Stimulated activated CD4-positive, alpha-beta T cell treated with anti-CD3 and anti-CD28 coated beads, Interleukin-12 subunit alpha, Interleukin-12 subunit beta, amount 100 ng/mL, for 24 hours (primary cell): ENCODE data around the gene WWP2.
"Not testable (repeated sequence)": the region's sequence is repeated elsewhere in the genome, so short reads cannot be mapped to it uniquely, and the experiment has no call there.

Experiments
- DNase-seq, 2 experiments: peaks; one replicate each; pipeline ENCODE4 v3.0.0-alpha.2; 2020; ENCODE audit warnings: low read depth in 2 of 2

The WWP2 gene

GRCh38 chr16:69745959-69746358, 16.2 kb upstream of the WWP2 start:
- no peak for DNase-seq

GRCh38 chr16:69747115-69747514, 15.0 kb upstream of the WWP2 start:
- no peak for DNase-seq

- DNase-seq, result no peak
Measured at GRCh38 chr16:69748694-69749345, 13.3 kb upstream of the WWP2 start.

GRCh38 chr16:69754143-69754468, 8.0 kb upstream of the WWP2 start:
- DNase-seq, result no peak

GRCh38 chr16:69754469-69755310, 7.4 kb upstream of the WWP2 start, which contains the start of gene NOB1:
TSS of gene NOB1 (minus strand) at chr16:69754926. CDS start at chr16:69754910, 16 bp downstream.
- peak; percentile 89 to 93 for DNase-seq

GRCh38 chr16:69756705-69757104, 5.4 kb upstream of the WWP2 start:
- no peak for DNase-seq

GRCh38 chr16:69757375-69757774, 4.8 kb upstream of the WWP2 start:
- DNase-seq, result not testable (repeated sequence)

- no peak for DNase-seq
Measured at GRCh38 chr16:69762814-69763598, 874 bp downstream of the WWP2 start.

GRCh38 chr16:69763599-69763942, 1.4 kb downstream of the WWP2 start:
- no peak for DNase-seq

GRCh38 chr16:69767459-69768229, 5.5 kb downstream of the WWP2 start:
- DNase-seq, result no peak

GRCh38 chr16:69768666-69769065, 6.5 kb downstream of the WWP2 start:
- DNase-seq, result no peak

GRCh38 chr16:69769404-69769803, 7.3 kb downstream of the WWP2 start:
- DNase-seq, result no peak

GRCh38 chr16:69771651-69771967, 9.5 kb downstream of the WWP2 start:
- no peak for DNase-seq

- no peak for DNase-seq
Measured at GRCh38 chr16:69773260-69773947, 11.3 kb downstream of the WWP2 start.

- no peak for DNase-seq
Measured at GRCh38 chr16:69775563-69775962, 13.4 kb downstream of the WWP2 start.

- no peak for DNase-seq
Measured at GRCh38 chr16:69779724-69780123, 17.6 kb downstream of the WWP2 start.

GRCh38 chr16:69781118-69781517, 19.0 kb downstream of the WWP2 start:
- DNase-seq, result no peak

- no peak for DNase-seq
Measured at GRCh38 chr16:69784586-69784985, 22.5 kb downstream of the WWP2 start.

- DNase-seq, result no peak
Measured at GRCh38 chr16:69787883-69788282, 25.8 kb downstream of the WWP2 start.

GRCh38 chr16:69791391-69791847, 29.3 kb downstream of the WWP2 start:
- not testable (repeated sequence) for DNase-seq

- DNase-seq, result no peak
Measured at GRCh38 chr16:69793526-69793925, 31.4 kb downstream of the WWP2 start.
